ENCODE data around the gene SEZ6.

The SEZ6 gene

GRCh38 chr17:29036584-29036983 lies 30.8 kb upstream of the SEZ6 start:
- no peak for DNase-seq

DNA sequence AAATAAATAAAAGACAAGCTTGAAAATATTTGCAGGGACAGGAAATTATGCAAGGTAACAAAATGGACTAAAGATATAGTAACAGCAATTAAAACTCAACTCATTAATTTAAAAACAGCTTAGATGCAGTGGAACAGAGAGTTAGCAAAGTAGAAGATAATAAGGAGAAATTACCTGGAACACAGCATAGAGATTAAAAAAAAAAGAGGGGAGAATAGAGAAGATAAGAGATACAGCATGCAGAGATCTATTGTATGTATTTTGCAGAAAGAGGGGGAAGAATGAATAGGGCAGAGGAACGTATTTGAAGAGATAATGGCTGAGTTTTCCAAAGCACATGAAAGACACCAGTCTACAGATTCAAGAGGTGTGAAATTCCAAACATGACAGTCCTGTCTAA lies 28.7 kb upstream of the SEZ6 start:
- no peak for DNase-seq

DNA sequence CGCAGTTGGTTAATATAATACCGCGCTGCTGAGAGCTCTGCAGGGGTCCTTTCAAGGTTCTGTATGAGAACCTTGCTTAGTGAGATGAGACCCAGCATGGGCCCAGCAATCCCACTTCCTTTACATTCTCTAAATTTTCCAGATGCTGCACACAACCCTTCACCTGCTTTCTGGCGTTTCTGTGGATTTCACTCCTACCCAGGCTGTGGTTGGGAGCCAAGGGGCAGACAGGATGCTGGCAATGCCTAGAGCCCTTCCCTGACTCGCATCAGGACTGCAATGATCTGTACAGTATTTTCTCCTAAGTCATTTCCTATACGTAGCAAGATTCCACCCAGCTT lies 27.0 kb upstream of the SEZ6 start:
- no peak for DNase-seq

DNA sequence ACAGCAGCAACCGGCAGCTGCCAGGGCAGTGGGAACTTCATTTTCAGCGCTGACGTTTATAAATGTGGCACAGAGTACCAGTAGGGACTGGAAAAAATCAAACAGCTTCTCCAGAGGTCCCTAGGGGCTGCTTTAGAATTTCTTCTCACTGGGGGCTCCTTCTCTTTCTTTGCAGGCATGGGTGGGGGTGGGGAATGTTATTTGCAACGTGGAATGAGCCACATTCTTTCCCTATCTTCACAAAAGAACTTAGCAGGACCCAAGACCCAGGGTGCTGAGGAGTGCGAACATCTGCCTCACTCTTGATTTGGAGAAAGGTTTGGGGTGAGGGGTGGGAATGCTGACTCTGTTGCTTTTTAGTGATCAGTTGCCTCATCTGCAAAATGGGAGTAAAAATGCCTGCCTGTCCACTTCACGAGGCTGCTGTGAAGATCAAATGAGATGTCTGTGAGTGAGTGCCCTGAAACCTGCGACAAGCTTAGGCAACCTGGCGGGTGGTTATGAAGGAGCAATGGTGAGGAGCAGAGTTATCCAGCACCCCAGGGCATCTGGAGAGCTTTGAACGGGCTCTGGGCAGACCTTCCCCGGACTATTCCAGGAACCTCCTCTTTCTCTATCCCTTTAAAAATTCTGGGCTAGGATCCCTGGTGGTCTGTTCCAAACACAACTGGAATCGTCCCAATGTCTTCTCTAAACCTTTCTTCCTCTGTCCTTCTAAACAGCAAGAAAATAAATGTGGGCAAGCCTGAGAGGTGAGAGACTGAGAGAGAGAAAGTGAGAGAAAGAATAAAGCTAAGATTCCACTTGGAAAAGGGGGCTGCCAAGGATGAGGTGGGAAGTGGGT lies 26.4 kb upstream of the SEZ6 start:
- no peak for DNase-seq

DNA sequence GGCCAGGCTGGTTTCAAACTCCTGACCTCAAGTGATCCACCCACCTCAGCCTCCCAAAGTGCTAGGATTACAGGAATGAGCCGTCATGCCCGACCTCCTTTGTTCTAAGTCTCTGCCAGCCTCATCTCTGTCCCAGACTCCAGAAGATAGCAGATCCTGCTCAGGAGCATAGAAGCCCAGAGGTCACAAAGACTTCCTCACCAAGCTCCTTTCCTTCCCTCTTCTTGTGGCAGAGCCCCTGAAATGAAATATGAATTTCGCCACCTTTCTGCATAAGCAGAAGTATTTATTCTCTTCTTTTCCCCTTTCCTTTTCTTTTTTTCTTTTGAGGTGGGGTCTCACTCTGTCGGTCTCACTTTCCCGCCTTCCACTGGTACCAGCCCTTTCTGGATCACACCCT lies 25.7 kb upstream of the SEZ6 start:
- no peak for DNase-seq

GRCh38 chr17:29024316-29024952 lies 18.6 kb upstream of the SEZ6 start:
- no peak for DNase-seq

DNA sequence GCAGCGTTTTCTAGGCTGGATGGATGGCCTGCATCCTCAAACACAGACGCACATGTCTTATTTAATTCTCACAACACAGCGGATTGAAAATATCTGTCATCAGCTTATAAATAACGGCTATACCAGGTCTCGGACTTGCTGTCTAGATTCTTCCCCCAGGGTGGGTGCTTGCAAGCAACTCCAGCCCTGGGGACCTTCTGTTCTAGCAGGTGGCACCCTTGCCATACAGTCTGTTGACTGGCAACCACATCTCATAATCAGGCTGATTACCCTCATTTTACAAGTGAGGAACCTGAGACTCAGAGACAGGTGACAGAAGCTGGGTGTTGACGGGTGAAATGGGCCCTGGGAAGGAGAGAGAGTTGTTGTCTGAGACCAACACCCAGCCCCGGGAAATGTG lies 16.2 kb upstream of the SEZ6 start:
- DNase-seq, result no peak

DNA sequence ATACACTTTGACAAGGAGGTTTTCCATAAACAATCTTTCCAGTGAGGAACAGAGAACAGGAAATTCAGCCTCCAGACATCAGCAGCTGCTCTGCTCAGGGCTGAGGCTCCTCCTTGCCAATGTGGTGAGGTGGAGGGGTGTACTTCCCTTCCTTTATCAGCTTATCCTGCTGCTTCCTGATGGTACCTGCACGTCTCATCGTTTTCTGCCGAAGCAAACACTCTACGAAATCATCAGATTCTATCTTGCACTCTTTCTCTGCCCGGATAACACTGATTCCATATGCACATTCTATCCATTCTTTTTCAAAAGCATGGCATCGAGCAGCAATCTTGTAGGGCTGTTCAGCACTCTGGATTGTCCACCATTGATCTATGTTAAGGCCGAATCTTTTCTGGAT lies 15.4 kb upstream of the SEZ6 start:
- DNase-seq, result no peak

DNA sequence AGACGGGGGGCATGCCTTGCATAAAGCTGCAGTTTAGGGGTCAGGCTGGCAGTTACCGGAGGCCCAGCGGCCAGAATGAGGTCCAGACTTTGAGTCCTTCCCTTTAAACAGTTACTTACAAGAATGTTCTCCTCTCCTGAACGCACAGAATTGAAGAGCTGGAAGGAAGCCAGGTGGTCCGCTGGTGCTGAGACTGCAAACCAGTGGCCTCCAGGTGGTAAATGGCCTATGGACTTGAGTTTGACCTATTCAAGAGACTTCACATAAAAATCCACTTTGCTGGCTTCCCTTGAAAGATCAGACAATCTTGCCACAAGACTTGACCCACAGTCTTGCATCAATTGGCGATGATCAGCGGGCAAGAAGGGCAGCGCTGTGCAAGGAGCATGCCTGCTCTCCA lies 14.7 kb upstream of the SEZ6 start:
- DNase-seq, result no peak

DNA sequence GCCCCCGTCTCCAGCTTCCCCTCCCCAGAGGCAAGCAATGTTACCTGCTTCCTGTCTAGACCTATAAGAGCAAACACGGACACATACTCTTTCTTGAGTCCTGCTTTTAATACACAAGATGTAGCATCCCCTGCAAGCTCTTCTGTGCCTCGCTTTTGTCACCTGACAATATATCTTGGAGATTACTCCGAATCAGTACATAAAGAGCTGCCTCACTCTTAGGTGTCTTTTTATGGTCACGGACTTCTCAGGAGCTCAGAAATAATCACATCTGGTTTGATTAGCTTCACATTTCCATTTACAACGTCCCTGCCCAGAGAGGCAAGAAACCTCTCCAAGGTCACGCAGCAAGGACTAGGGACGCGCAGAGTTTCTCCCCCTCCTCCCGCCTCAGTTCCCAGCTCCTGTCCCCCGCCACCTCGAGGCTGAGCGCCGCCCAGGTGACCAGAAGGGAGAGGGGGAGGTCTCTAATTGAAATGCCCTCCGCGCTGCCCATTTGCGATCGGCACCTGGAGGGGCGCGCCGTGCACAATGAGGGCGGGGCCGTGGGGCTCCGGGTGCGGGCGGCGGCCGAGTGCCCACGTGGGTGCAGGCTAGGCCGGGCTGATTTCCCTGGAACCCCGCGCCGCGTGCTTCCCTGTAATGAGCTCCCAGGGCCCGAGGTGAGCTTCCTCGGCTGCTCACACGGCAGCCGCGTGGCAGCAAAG lies 13.8 kb upstream of the SEZ6 start:
- no peak for DNase-seq

- DNase-seq, result no peak
Observed at GRCh38 chr17:29018788-29019474, 13.1 kb upstream of the SEZ6 start.

GRCh38 chr17:29016345-29017210 lies 10.7 kb upstream of the SEZ6 start:
- no peak for DNase-seq

GRCh38 chr17:29014716-29015115 lies 8.9 kb upstream of the SEZ6 start:
- DNase-seq, result no peak

GRCh38 chr17:29012535-29012934 lies 6.7 kb upstream of the SEZ6 start:
- no peak for DNase-seq

DNA sequence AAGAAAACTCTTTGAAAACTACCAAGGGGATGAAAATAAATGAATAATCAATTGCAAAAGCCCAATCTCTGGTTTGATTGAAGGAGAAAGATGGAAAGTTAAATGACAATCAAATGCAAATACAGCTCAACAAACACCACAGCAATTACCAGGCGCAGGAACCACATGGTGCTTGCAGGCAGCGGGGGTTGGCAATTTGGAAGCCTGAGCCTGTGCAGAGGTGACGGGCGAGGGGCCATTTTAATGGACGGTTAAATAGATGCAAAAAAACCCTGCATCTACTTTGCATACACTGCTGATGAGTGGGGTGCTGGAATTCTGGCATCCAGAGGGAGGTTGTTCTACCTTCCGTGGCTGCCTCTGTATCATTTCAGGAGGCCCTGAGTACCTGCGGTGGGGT lies 4.8 kb upstream of the SEZ6 start:
- DNase-seq, result no peak

DNA sequence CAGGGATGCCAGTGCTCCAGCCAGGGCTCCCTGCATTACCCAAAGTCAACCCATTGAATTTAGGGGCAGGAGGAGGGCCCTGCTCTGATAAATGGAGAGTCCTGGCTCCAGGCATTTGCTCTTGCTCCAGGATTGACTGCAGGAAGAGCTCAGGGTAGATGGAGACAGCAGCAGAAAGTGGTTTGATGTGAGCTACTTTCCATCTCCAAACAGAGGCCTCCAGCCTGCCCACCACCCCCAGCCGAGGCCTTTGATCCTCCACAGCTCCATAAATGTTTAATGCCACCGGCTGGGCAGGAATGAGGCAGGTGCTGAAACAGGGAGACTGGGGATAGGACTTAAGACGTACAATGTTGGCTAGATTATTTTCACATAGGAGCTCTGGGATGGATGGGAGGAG lies 4.3 kb upstream of the SEZ6 start:
- DNase-seq, result no peak

DNA sequence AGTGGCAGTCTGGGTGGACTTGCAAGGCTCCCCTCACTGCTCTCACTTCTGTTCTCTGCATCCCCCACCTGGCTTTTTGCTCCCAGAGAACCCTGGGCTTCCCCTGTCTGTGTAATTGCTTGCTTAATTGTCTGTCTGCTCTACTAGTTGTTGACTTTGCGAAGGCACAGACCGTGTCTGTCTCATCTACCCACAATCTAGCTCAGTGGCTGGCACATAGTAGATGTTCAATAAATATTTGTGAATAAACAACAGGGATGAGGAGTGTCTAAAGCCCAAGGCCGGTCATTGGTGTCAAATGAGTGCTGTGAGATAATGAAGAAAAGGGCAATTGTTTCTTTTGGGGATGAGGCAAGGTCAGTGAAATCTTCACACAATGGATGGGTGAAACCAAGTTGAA lies 2.8 kb upstream of the SEZ6 start:
- DNase-seq, result no peak

DNA sequence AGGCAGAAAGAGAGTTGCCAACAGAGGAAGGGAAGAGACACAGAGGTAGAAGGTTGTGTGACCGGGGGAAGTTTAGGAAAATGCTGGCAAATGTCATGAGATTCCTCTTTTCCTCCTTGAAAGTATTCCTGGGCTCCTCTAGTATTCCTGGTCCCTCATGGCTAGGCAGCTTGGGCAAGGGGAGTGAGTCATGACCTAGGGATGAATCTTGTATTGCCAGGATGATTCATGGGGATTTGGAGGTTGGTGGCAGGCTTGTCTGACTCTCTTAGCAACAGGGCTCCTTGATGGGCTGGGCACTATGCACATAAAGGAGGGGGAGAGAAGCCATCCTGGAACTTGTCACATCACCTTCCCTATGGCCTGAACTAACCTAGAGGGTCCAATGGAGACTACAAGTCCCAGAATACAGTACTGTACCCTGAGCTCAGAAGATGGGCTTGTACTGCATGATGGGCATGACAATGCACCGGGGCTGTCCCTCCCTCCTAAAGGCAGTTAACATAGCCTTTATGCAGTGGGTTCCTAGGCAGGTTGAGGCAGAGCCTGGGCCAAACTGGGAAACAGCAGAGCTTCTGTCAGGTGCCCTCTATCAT lies 2.1 kb upstream of the SEZ6 start:
- no peak for DNase-seq

DNA sequence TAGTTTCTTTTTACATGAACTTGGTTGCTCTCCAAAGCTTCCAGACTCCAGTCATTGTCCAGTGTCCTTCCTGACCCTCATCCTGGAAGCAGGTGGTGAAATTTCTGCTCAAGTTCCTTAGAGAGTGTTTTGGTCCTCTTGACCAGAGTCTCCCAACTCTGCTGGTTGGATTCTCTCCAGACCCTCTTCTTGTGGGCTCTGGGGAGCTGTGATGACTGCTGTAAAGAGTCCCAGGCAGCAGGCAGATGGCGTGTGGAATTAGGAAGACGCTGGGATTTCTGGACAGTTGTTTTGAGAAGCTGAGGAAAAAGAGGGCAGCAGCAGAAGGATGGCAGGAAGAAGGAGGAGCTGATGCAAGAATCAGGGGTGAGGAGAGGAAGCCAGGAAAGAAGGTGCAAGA lies 1.6 kb upstream of the SEZ6 start:
- no peak for DNase-seq

DNA sequence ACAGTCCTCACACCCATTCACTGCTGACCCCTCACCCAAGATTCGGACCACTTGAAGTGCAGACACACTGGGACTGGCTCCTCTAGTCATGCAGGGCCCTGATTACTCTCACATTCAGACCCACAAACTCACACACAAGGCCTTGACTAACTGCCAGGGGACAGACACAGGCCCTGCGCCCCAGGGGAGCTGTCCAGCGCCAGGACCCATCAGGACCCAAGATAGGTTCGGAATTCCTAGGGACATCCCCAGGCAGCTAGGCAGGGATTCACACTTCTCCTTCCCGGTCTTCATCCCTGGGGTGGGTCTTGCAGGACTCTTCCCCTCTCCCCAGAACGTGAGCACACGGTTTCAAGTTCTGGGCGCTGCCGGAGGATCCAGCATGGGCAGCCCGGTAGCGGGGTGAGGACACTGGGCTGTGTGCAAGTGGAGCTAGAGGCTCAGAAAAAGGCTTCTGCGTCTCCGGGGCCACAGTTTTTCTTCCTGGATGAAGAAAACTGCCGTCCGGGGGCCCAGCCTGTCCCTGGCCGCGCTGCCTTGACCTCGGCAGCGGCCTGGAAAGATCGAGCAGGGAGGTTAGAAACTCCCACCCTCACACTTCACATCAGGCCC lies 1.6 kb downstream of the SEZ6 start:
- no peak for DNase-seq

DNA sequence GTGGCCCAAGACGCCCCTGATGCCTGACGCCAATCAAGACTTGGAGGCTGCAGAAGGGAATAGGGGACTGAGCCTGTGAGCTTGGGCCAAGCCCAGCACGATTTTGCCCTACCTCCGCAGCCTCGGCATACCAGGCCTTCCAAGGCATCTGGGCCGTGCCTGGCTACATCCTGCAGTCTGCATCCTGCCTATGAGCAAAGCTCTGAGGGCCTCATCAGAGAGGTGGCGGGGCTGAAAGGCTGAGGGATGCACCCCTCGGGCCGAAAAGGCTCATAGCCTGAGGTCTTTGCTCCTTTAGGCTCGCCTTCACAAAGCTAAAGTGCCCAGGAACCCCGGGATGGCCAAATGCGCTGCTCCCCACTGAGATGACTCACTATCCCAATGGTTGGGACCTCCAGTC lies 2.5 kb downstream of the SEZ6 start:
- no peak for DNase-seq

DNA sequence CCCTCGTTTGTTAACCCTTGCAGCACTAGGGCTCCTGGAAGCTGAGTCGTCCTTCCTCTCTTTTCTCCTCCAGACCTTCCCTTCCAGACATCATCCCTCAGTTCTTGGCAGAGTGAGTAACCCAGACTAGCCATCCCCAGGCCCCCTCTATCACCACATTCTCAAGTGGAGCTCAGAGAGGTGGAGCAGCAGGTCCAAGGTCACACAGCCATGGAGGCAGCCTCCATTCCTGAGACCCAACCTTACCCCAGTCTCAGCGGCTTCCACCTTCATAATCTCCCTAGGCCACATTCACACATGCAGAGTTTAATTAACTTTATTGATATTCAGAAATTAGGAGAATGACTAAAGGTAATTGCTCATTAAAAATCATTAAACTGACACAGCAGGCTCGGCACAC lies 3.0 kb downstream of the SEZ6 start:
- no peak for DNase-seq

Measured in left hindlimb (tissue), 1 donor.